ENCODE measurements around the gene GLS2. TPM values are rescaled to one million over a fixed set of nuclear protein-coding genes. Genes with fewer than 3 reads are reported as not detected.
A peak's percentile ranks its signal among the peaks of the same experiment; 100 is the strongest.

Gene GLS2
- 1 to 10 TPM in 6 of 7 donors, under 1 TPM in 1; 0.83 to 2.4 (median 1.7) TPM for total RNA-seq
- polyA plus RNA-seq = 1 to 10 TPM; 1.1 to 2.2 (median 1.7) TPM
- long read RNA-seq, donor 1 = 0 reads
- long read RNA-seq, donor 2 = 0 reads

GRCh38 chr12:56488041-56488955, at the start of gene GLS2:
Gene GLS2 (minus strand): TSS chr12:56488161. CDS start chr12:56488118, 43 bp downstream.
- peaks cover 0 to 3% (median 0%) of the 10 kb centered on the region in 8 donors for H3K9me3 ChIP-seq
- peak within 1 kb of the TSS; percentile 47 to 91 (median 66) for H3K4me3 ChIP-seq
- H3K27ac ChIP-seq = peak within 1 kb of the TSS in 4 of 8 donors; percentile 27 to 61 (median 43)
- H3K4me1 ChIP-seq = peaks cover 4 to 24% (median 18%) of the 10 kb centered on the region in 6 donors
- H3K27me3 ChIP-seq (replicated peaks in 1 of 7) = peaks cover 0 to 36% (median 4%) of the 10 kb centered on the region in 7 donors
- intact Hi-C loops (cut with DNase I; ENCODE audit: low total_unique reads) = no loop called here
- DNase-seq = peak; percentile 89
- 15 to 26% (median 18%) methylated on average over 49 to 59 of the region's 59 CpGs for WGBS, 5 donors
- TF ChIP-seq POLR2AphosphoS5 (IDR thresholded peaks at IDR 0.05) = peak; percentile 58 to 78 (median 72)
- TF ChIP-seq CTCF (IDR thresholded peaks at IDR 0.05 in 8 of 11, conservative IDR thresholded peaks at IDR 0.05 in 3 of 11) = no peak
- no peak for TF ChIP-seq POLR2A (IDR thresholded peaks at IDR 0.05)
- H3K36me3 ChIP-seq = no peaks in the 10 kb centered on the region

GRCh38 chr12:56537546-56537945, 49.6 kb upstream of the GLS2 start:
- TF ChIP-seq CTCF (IDR thresholded peaks at IDR 0.05 in 8 of 11, conservative IDR thresholded peaks at IDR 0.05 in 3 of 11) (no peak), POLR2A (IDR thresholded peaks at IDR 0.05) (no peak), POLR2AphosphoS5 (IDR thresholded peaks at IDR 0.05) (no peak)
- H3K4me1 ChIP-seq = peaks cover 0 to 17% (median 3%) of the 10 kb centered on the region in 6 donors
- no peaks in the 10 kb centered on the region for H3K9me3 ChIP-seq
- no peak overlapping the region for H3K4me3 ChIP-seq
- no peaks in the 10 kb centered on the region for H3K27me3 ChIP-seq (replicated peaks in 1 of 7)
- intact Hi-C loops (cut with DNase I; ENCODE audit: low total_unique reads) = no loop called here
- no peak for DNase-seq
- no peak overlapping the region for H3K27ac ChIP-seq
- H3K36me3 ChIP-seq = peaks cover 0 to 5% (median 0%) of the 10 kb centered on the region in 6 donors

GRCh38 chr12:56530390-56531055, 42.6 kb upstream of the GLS2 start:
- no peak overlapping the region for H3K4me3 ChIP-seq
- no peaks in the 10 kb centered on the region for H3K36me3 ChIP-seq
- no peak for DNase-seq
- intact Hi-C loops (cut with DNase I; ENCODE audit: low total_unique reads) = no loop called here
- no peaks in the 10 kb centered on the region for H3K27me3 ChIP-seq (replicated peaks in 1 of 7)
- H3K27ac ChIP-seq = no peak overlapping the region
- 84 to 96% (median 85%) methylated on average over 7 of the region's 7 CpGs for WGBS, 5 donors
- peaks cover 0 to 49% (median 13%) of the 10 kb centered on the region in 6 donors for H3K4me1 ChIP-seq
- TF ChIP-seq POLR2A (IDR thresholded peaks at IDR 0.05) = no peak
- TF ChIP-seq CTCF (IDR thresholded peaks at IDR 0.05 in 8 of 11, conservative IDR thresholded peaks at IDR 0.05 in 3 of 11) = no peak
- TF ChIP-seq POLR2AphosphoS5 (IDR thresholded peaks at IDR 0.05) = no peak
- H3K9me3 ChIP-seq = no peaks in the 10 kb centered on the region
